Keratinocyte (primary cell): ENCODE data around the gene CCDC28A. TPM values are rescaled to one million over a fixed set of nuclear protein-coding genes. Genes with fewer than 3 reads are reported as not detected.

Experiments used
- DNase-seq: peaks from one replicate; pipeline ENCODE4 v3.0.0-alpha.2; 2011; ENCODE audit warnings: low read depth, missing footprints, low spot score
- FAIRE-seq: peaks from 2 replicates; lab custom pipeline; 2011; peaks lifted over from hg19 to GRCh38; lab: Jason Lieb, UNC
- H2AFZ ChIP-seq: 2 replicates; pipeline ENCODE4 v1.6.0; 2012; ENCODE audit warnings: low read length, control low read depth, inconsistent platforms; ENCODE audit not compliant: control insufficient read depth
- H3K27ac ChIP-seq: 2 replicates; pipeline ENCODE4 v1.5.1; 2011; ENCODE audit warnings: low read length; ENCODE audit not compliant: control insufficient read depth, insufficient read depth
- H3K27me3 ChIP-seq: 3 replicates; pipeline ENCODE4 v1.6.0; 2011; ENCODE audit warnings: low read length; ENCODE audit not compliant: control insufficient read depth, insufficient read depth; ENCODE audit errors: extremely low read depth
- H3K36me3 ChIP-seq, 2 experiments: 2 replicates in 1 of 2; 3 replicates in 1 of 2; pipeline ENCODE4 v1.5.1; 2011; ENCODE audit warnings: low read length in 2 of 2, mild to moderate bottlenecking in 1 of 2; ENCODE audit not compliant: control insufficient read depth in 2 of 2, insufficient read depth in 2 of 2; ENCODE audit errors: extremely low read depth in 1 of 2
- H3K4me1 ChIP-seq: 3 replicates; pipeline ENCODE4 v1.5.1; 2011; ENCODE audit warnings: low read length; ENCODE audit not compliant: control insufficient read depth, insufficient read depth; ENCODE audit errors: extremely low read depth
- H3K4me2 ChIP-seq: 3 replicates; pipeline ENCODE4 v1.6.0; 2011; ENCODE audit warnings: low read depth, low read length; ENCODE audit not compliant: control insufficient read depth, insufficient read depth; ENCODE audit errors: extremely low read depth
- H3K4me3 ChIP-seq, 3 experiments: fragments of 200-600 bp in 1 of 3; sonication (generic) in 1 of 3; 2 replicates in 2 of 3; 3 replicates in 1 of 3; pipeline ENCODE4 v1.5.1; 2011 to 2016; ENCODE audit warnings: low read length in 3 of 3, mild to moderate bottlenecking in 3 of 3, control low read depth in 2 of 3, inconsistent platforms in 1 of 3, low read depth in 1 of 3, mixed read lengths in 1 of 3, mixed run types in 1 of 3, moderate library complexity in 1 of 3; ENCODE audit not compliant: control insufficient read depth in 2 of 3, insufficient read depth in 2 of 3; ENCODE audit errors: extremely low read depth in 1 of 3
- H3K79me2 ChIP-seq: 2 replicates; pipeline ENCODE4 v1.6.0; 2012; ENCODE audit warnings: low read length; ENCODE audit not compliant: control insufficient read depth, insufficient read depth
- H3K9ac ChIP-seq: 3 replicates; pipeline ENCODE4 v1.6.0; 2011; ENCODE audit warnings: low read length; ENCODE audit not compliant: control insufficient read depth, insufficient read depth; ENCODE audit errors: extremely low read depth
- H3K9me1 ChIP-seq: 3 replicates; pipeline ENCODE4 v1.6.0; 2011; ENCODE audit warnings: low read length; ENCODE audit not compliant: control insufficient read depth, insufficient read depth; ENCODE audit errors: extremely low read depth
- H3K9me3 ChIP-seq: 2 replicates; pipeline ENCODE4 v1.5.1; 2012; ENCODE audit warnings: low read depth, low read length; ENCODE audit not compliant: control insufficient read depth
- H4K20me1 ChIP-seq: 3 replicates; pipeline ENCODE4 v1.6.0; 2011; ENCODE audit warnings: low read length; ENCODE audit not compliant: control insufficient read depth, insufficient read depth; ENCODE audit errors: extremely low read depth
- CTCF ChIP-seq, 3 experiments: IDR thresholded peaks in 1 of 3; conservative IDR thresholded peaks in 1 of 3; optimal IDR thresholded peaks in 1 of 3; 2 replicates in 2 of 3; 3 replicates in 1 of 3; pipeline versions ENCODE3 to v1.5.1; 2011; ENCODE audit warnings: low read length in 3 of 3, mild to moderate bottlenecking in 3 of 3, moderate library complexity in 2 of 3, control low read depth in 1 of 3, inconsistent platforms in 1 of 3; ENCODE audit not compliant: insufficient read depth in 2 of 3; ENCODE audit errors: extremely low read depth in 1 of 3
- EZH2 ChIP-seq: IDR thresholded peaks from one replicate; pipeline ENCODE4 v1.6.1; 2012; ENCODE audit warnings: inconsistent platforms, mild to moderate bottlenecking, low read length, moderate library complexity
- dilution Hi-C: fragments of 300-500 bp; cut with MboI; formaldehyde crosslinking; loops from one replicate; pipeline ENCODE4 v1.7.0; 2020; ENCODE audit warnings: low sequenced_read_pairs; ENCODE audit not compliant: extremely low pct_ligation_motif_present
- polyA plus RNA-seq, 5 experiments: library from polyadenylated mRNA; depleted of rRNA in 3 of 5; stranded (reverse) in 3 of 5; stranded (forward) in 1 of 5; unstranded in 1 of 5; fragments of >200 nt; gene quantifications; 1 replicate in 1 of 5; 2 replicates in 3 of 5; 3 replicates in 1 of 5; pipeline versions ENCODE4 v1.2.1 to v1.2.3, GENCODE V29; 2011 to 2012; ENCODE audit warnings: missing spikeins in 2 of 5, low read depth in 1 of 5, low replicate concordance in 1 of 5

CCDC28A gene
- polyA plus RNA-seq, 1 donor (not counting 4 experiments of a cell fraction or from before 2014, with no cell fraction given), result 8.9 TPM

GRCh38 chr6:138797806-138798446 is 24.4 kb downstream of the CCDC28A start:
- Histone ChIP-seq H4K20me1 (no peaks in the 10 kb centered on the region), H3K9me1 (no peaks in the 10 kb centered on the region), H3K36me3 (no peaks in the 10 kb centered on the region), H3K4me2 (no peak overlapping the region), H3K79me2 (no peaks in the 10 kb centered on the region), H3K4me1 (peaks cover 6% of the 10 kb centered on the region), H3K27me3 (no peaks in the 10 kb centered on the region), H3K27ac (no peak overlapping the region), H3K9me3 (no peaks in the 10 kb centered on the region), H2AFZ (no peak overlapping the region), H3K9ac (no peak overlapping the region), H3K4me3 (no peak overlapping the region)
- DNase-seq (no peak), FAIRE-seq (no peak)
- dilution Hi-C loops, result no loop called here
- TF ChIP-seq CTCF (optimal IDR thresholded peaks at IDR 0.05 in 1 of 3, IDR thresholded peaks at IDR 0.05 in 1 of 3, conservative IDR thresholded peaks at IDR 0.05 in 1 of 3; ENCODE audit: extremely low read depth in 1 of 3, insufficient read depth in 2 of 3, low read length in 3 of 3) (no peak), EZH2 (no peak)

GRCh38 chr6:138800377-138801150 is 27.0 kb downstream of the CCDC28A start:
- no peak overlapping the region for H2AFZ ChIP-seq
- DNase-seq, result no peak
- H3K9me1 ChIP-seq, result no peaks in the 10 kb centered on the region
- no peaks in the 10 kb centered on the region for H3K27me3 ChIP-seq
- no peak for FAIRE-seq
- no peaks in the 10 kb centered on the region for H3K36me3 ChIP-seq
- no peak overlapping the region for H3K4me2 ChIP-seq
- dilution Hi-C loops, result no loop called here
- H4K20me1 ChIP-seq, result no peaks in the 10 kb centered on the region
- TF ChIP-seq CTCF (optimal IDR thresholded peaks at IDR 0.05 in 1 of 3, IDR thresholded peaks at IDR 0.05 in 1 of 3, conservative IDR thresholded peaks at IDR 0.05 in 1 of 3; ENCODE audit: extremely low read depth in 1 of 3, insufficient read depth in 2 of 3, low read length in 3 of 3) (peak in 1 of 3 experiments; percentile 39), EZH2 (no peak)
- H3K79me2 ChIP-seq, result no peaks in the 10 kb centered on the region
- H3K27ac ChIP-seq, result no peak overlapping the region
- peaks cover 4% of the 10 kb centered on the region for H3K4me1 ChIP-seq
- no peaks in the 10 kb centered on the region for H3K9me3 ChIP-seq
- H3K4me3 ChIP-seq, result no peak overlapping the region
- no peak overlapping the region for H3K9ac ChIP-seq
